ENCODE results near the gene FOXL2. TPM values are rescaled to one million over a fixed set of nuclear protein-coding genes. Genes with fewer than 3 reads are reported as not detected.
"Not testable (repeated sequence)": the region's sequence is repeated elsewhere in the genome, so short reads cannot be mapped to it uniquely, and the experiment has no call there.

Gene FOXL2
- total RNA-seq, 1 donor from 2014 or later = not detected

GRCh38 chr3:138933068-138933668 lies 13.8 kb downstream of the FOXL2 start:
- DNase-seq (ENCODE audit: low read depth in 2 of 2) = no peak

DNA sequence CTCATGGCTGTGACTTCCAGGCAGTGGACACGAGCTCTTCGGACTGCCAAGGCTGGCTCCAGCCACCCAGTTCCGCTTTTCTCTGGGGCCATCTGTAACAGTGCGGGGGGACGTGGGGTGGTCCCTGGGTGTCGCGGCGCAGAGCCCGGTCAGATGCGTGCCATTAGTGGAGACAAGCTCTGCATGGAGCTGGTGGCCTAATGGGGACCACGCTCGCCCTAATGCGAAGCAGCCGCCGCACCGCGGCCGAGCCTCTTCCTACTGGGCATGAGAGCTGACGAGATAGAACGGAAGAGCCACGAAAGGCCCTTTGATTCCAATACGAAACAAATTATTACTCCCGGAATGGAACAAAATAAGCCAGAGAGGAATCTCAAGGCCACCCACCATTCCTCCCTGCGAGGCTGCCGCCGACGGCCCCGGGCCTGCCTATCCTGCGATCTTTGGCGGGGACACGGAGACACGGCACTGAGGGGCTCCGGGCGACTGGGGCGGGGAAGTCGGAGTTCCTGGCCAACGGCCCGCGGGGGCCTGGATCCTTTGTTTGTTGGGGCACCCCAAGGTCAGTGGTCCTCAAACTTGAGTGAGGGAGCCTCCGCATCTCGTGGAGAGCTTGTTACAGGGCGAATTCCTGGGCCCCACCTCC lies 18.1 kb downstream of the FOXL2 start:
- DNase-seq (ENCODE audit: low read depth in 2 of 2) = no peak

DNA sequence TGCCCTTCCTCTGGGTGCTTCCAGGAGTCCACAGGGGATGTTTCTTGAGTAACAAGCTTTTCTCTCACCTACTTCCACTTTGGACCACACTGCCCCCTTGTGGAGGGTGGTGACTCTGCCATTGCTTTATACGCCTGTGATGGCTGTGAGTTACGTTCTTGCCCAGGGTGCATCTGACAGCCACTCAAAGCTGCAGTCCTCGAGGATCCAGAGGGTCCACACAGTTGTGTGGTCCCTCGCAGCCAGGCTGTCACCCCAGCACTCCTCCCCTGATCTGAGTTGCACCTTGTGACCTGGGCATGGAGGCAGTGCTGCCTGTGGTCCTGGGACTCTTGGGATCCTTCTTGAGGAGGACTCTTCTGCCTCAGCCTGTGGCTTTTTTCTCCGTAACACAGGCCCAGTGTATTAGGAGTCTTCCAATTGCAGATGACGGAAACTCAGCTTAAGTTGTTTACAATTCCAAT lies 23.4 kb downstream of the FOXL2 start:
- DNase-seq (ENCODE audit: low read depth in 2 of 2) = peak; percentile 87 to 88

GRCh38 chr3:138922400-138922799 lies 24.5 kb downstream of the FOXL2 start:
- DNase-seq (ENCODE audit: low read depth in 2 of 2) = not testable (repeated sequence)

DNA sequence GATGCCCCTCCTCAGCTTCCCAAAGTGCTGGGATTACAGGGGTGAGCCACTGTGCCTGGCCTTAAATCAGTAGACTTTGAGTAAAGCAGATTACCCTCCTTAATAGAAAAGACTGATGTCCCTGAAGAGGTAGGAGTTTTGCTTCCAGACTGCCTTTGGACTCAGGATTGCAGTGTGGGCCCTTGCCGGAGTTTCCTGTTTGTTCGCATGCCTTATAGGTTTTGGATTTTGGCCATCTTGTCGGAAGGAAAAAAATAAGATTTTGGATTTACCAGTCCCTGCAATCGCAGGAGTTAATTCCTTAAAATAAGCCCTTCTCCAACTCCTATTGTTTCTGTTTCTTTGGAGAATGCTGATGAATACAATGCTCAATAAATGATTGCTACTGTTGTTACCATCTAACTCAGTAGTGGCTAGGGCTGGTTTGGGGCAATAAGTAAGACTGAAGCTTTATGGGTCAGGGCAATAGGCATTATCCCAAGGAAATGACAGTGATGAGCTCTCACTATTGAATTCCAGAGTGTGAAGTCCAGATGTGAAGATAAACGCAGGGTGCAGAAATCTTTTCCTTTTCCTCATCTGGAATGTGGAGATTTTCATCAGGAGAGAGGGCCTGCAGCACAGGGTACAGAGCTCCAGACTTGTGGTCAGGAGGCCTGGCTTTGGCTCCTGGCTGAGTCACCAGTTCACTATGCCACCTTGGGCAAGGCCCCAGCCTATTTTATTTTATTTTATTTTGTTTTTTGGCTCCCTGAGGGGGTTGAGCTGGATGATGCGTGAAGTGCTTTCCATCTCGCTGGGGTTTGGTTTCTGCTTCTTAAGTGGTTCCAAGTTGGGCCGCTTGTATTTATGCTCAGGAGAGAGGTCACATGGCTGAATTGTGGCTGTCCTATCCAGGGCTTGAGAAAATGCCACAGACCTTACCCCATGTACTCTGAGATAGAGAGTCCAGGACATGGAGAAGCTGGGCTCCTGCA lies 25.3 kb downstream of the FOXL2 start:
- DNase-seq (ENCODE audit: low read depth in 2 of 2) = peak in 1 of 2 donors; percentile 32

GRCh38 chr3:138919325-138919724 lies 27.6 kb downstream of the FOXL2 start:
- no peak for DNase-seq (ENCODE audit: low read depth in 2 of 2)

DNA sequence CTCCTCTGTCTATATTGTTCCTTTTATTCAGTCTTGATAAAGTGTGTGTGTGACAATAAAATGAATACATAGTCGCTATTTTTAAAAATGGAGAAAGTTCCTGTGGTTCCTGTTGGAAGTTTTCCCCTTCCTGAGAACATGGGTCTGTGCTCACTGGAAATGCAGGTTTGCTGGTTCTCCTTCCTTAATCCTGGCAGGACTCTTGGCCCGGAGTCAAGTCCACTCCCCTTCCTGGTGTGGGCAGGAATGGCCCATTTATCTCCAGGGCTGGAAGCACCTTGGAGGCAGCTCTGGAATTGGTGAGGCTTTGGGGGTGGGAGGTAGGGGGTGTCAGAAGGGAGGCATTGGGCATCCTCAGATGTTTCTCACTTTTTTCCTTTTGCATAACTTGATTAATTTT lies 30.1 kb downstream of the FOXL2 start:
- peak in 1 of 2 donors; percentile 14 for DNase-seq (ENCODE audit: low read depth in 2 of 2)

GRCh38 chr3:138915503-138916498 lies 31.1 kb downstream of the FOXL2 start:
- DNase-seq (ENCODE audit: low read depth in 2 of 2) = peak; percentile 89 to 96

- peak; percentile 82 to 91 for DNase-seq (ENCODE audit: low read depth in 2 of 2)
These were observed 32.0 kb downstream of the FOXL2 start for GRCh38 chr3:138914870-138915502.

- no peak for DNase-seq (ENCODE audit: low read depth in 2 of 2)
These were observed 33.2 kb downstream of the FOXL2 start for GRCh38 chr3:138913766-138914165.

DNA sequence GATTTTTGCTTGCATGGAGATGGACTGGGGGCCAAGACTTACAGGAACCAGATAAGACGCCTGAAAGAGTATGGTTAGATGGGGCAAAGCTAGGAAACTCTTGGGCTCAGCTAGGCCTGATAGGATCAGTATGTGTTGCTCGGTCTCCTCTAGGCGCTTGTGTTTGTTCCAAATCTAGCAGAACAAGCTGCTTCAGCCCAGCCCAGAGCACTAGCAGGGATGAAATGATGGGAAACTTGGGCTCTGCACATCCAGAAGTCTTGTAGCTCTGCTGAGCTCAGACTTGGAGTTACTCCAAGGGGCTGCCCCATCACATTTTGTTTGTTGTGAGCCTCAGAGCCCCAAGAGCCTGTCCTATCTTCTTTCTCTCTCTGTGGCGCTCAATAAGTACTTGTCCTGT lies 34.7 kb downstream of the FOXL2 start:
- no peak for DNase-seq (ENCODE audit: low read depth in 2 of 2)

GRCh38 chr3:138911621-138912020 lies 35.3 kb downstream of the FOXL2 start:
- no peak for DNase-seq (ENCODE audit: low read depth in 2 of 2)

GRCh38 chr3:138909904-138910303 lies 37.0 kb downstream of the FOXL2 start:
- DNase-seq (ENCODE audit: low read depth in 2 of 2) = no peak

DNA sequence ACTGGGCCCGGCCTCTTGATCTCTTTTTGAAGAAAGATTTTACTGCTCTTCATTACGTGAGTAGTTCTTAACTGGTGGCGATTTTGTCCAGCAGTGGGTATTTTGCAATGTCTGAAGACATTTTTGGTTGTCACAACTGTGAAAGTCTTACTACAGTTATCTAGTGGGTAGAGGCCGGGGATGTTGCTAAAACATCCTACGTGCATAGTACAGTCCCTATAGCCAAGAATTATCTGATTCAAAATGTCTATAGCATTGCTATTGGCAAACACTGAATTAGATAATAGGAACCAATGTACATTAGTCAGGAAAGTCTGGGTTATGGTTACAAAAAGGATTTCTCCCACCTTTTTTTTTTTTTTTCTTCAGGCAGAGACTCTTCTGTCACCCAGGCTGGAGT lies 38.1 kb downstream of the FOXL2 start:
- DNase-seq (ENCODE audit: low read depth in 2 of 2) = no peak

DNA sequence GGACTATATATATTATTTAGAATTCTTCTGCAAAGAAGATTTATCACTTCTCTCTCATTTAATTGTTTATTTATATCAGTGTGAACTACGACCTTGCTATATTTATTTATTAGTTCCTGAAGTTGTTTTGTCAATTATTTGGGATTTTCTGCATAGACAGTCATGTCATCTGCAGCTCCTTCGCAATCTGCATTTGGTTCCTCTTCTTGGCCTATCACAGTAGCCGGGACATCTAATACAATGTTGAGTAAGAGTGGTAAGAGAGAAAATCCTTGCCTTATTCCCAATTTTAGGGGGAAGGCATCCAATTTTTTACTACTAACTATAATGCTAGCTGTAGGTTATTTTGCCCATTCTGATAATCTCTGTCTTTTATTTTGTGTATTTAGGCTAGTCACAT lies 39.4 kb downstream of the FOXL2 start:
- DNase-seq (ENCODE audit: low read depth in 2 of 2) = no peak

GRCh38 chr3:138902171-138902570 lies 44.8 kb downstream of the FOXL2 start:
- no peak for DNase-seq (ENCODE audit: low read depth in 2 of 2)

GRCh38 chr3:138901567-138901966 lies 45.4 kb downstream of the FOXL2 start:
- no peak for DNase-seq (ENCODE audit: low read depth in 2 of 2)

DNA sequence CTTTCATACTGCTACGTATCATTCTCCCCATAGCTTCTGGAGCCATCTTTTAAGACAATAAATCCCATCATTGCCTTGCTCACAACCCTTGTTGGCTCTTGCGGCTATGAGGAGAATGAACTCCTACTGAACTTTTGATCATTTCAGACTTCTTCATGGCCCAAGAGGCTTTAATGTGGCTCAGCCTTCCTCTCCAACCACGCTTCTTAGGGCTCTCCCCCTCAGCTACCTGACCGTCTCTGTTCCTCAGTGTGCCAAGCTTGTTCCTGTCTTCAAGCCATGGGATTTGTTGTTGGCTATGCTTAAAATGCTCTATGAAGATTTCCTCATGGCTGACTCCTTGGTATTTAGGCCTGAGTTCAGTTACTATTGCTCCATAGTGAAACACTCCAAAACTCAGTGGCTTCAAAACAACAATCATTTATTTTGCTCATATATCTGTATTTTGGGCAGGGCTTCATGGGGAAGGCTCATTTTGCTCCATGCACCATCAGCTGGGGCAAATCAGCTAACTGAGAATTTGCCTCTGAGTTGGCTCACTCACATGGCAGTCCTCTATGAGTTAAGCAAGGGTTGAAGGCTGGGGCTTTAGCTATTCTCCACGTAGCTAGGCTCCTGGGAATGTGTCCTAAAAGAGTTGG lies 47.5 kb downstream of the FOXL2 start:
- DNase-seq (ENCODE audit: low read depth in 2 of 2) = no peak

GRCh38 chr3:138898708-138899107 lies 48.2 kb downstream of the FOXL2 start:
- no peak for DNase-seq (ENCODE audit: low read depth in 2 of 2)

DNA sequence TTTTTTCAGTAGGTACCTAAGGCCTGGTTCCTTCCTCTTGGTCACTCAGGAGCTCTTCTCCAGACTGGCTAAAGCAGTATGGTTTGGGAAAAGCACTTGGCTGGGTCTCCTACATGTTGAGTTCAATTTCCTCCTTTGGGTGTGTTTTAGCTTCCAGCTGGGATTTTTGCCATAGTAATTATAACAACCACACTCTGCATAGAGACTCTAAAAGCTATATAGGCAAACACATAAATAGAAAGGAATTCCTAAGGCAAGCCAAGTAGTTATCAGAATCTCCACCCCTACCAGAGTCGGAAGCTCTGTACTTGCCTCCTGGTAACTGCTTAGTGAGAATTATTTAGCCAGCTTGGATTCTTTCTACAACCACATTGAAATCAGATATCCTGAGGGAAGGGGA lies 48.6 kb downstream of the FOXL2 start:
- peak; percentile 24 for DNase-seq (ENCODE audit: low read depth in 2 of 2)

Data from lung microvascular endothelial cell (primary cell).